IgD-negative memory B cell (primary cell): ENCODE measurements around the gene PHF3. TPM values are rescaled to one million over a fixed set of nuclear protein-coding genes. Genes with fewer than 3 reads are reported as not detected.

Experiments used
- H3K27ac Mint-ChIP-seq, 3 donors: one replicate each; pipeline ENCODE4 v1.8.0; 2020 to 2022; ENCODE audit warnings: mild to moderate bottlenecking in 3 of 3, mixed read lengths in 3 of 3, moderate library complexity in 1 of 3
- H3K27me3 Mint-ChIP-seq: one replicate; pipeline ENCODE4 v1.8.0; 2021; ENCODE audit warnings: mixed read lengths
- H3K36me3 Mint-ChIP-seq: one replicate; pipeline ENCODE4 v1.8.0; 2020; ENCODE audit warnings: mild to moderate bottlenecking, mixed read lengths
- H3K4me1 Mint-ChIP-seq, 3 donors: one replicate each; pipeline ENCODE4 v1.8.0; 2020 to 2022; ENCODE audit warnings: mixed read lengths in 3 of 3, mild to moderate bottlenecking in 1 of 3
- H3K4me3 Mint-ChIP-seq, 4 donors: one replicate each; pipeline ENCODE4 v1.8.0; 2020 to 2022; ENCODE audit warnings: mild to moderate bottlenecking in 4 of 4, mixed read lengths in 4 of 4, moderate library complexity in 3 of 4
- H3K9me3 Mint-ChIP-seq, 3 donors: one replicate each; pipeline ENCODE4 v1.8.0; 2020 to 2021; ENCODE audit warnings: mixed read lengths in 3 of 3, mild to moderate bottlenecking in 1 of 3
- polyA plus RNA-seq: library from polyadenylated mRNA; unstranded; fragments of 300-500 nt; fragmentation: Illumina TruSeq; gene quantifications from one replicate; pipeline ENCODE4 v1.2.3, GENCODE V29; 2021

The PHF3 gene
- polyA plus RNA-seq, 1 donor from 2014 or later, result 36.6 TPM

- Mint-ChIP-seq H3K27me3 (no peaks in the 10 kb centered on the region), H3K4me3 (no peak overlapping the region), H3K9me3 (no peaks in the 10 kb centered on the region), H3K4me1 (peaks cover 14 to 36% (median 30%) of the 10 kb centered on the region in 3 donors), H3K27ac (peak overlapping the region; percentile 4 to 56 (median 9)), H3K36me3 (no peaks in the 10 kb centered on the region)
Observed at GRCh38 chr6:63672582-63673129, 37.1 kb downstream of the PHF3 start.

GRCh38 chr6:63673692-63674091 is 38.1 kb downstream of the PHF3 start:
- Mint-ChIP-seq H3K4me3 (no peak overlapping the region), H3K27me3 (no peaks in the 10 kb centered on the region), H3K4me1 (peaks cover 16 to 35% (median 29%) of the 10 kb centered on the region in 3 donors), H3K9me3 (no peaks in the 10 kb centered on the region), H3K36me3 (no peaks in the 10 kb centered on the region), H3K27ac (no peak overlapping the region)

GRCh38 chr6:63674635-63675034 is 39.0 kb downstream of the PHF3 start:
- H3K4me1 Mint-ChIP-seq, result peaks cover 21 to 38% (median 35%) of the 10 kb centered on the region in 3 donors
- H3K27me3 Mint-ChIP-seq, result no peaks in the 10 kb centered on the region
- no peaks in the 10 kb centered on the region for H3K36me3 Mint-ChIP-seq
- H3K4me3 Mint-ChIP-seq, result no peak overlapping the region
- no peaks in the 10 kb centered on the region for H3K9me3 Mint-ChIP-seq
- H3K27ac Mint-ChIP-seq, result no peak overlapping the region

GRCh38 chr6:63675138-63675537 is 39.5 kb downstream of the PHF3 start:
- H3K4me3 Mint-ChIP-seq, result no peak overlapping the region
- H3K4me1 Mint-ChIP-seq, result peaks cover 25 to 38% (median 38%) of the 10 kb centered on the region in 3 donors
- H3K36me3 Mint-ChIP-seq, result no peaks in the 10 kb centered on the region
- H3K27me3 Mint-ChIP-seq, result no peaks in the 10 kb centered on the region
- H3K9me3 Mint-ChIP-seq, result no peaks in the 10 kb centered on the region
- no peak overlapping the region for H3K27ac Mint-ChIP-seq

GRCh38 chr6:63676412-63677114 is 41.0 kb downstream of the PHF3 start:
- Mint-ChIP-seq H3K36me3 (peaks cover 3% of the 10 kb centered on the region), H3K27me3 (no peaks in the 10 kb centered on the region), H3K9me3 (no peaks in the 10 kb centered on the region), H3K4me3 (no peak overlapping the region), H3K4me1 (peaks cover 34 to 40% (median 38%) of the 10 kb centered on the region in 3 donors), H3K27ac (no peak overlapping the region)

- Mint-ChIP-seq H3K27me3 (no peaks in the 10 kb centered on the region), H3K27ac (no peak overlapping the region), H3K4me1 (peaks cover 35 to 43% (median 43%) of the 10 kb centered on the region in 3 donors), H3K9me3 (no peaks in the 10 kb centered on the region), H3K4me3 (no peak overlapping the region), H3K36me3 (peaks cover 4% of the 10 kb centered on the region)
Observed at GRCh38 chr6:63677282-63677681, 41.7 kb downstream of the PHF3 start.

GRCh38 chr6:63683071-63683603 is 47.5 kb downstream of the PHF3 start:
- Mint-ChIP-seq H3K27ac (peak overlapping the region in 2 of 3 donors; percentile 73 to 74), H3K4me3 (peak overlapping the region in 1 of 4 donors; percentile 38), H3K4me1 (peaks cover 44 to 65% (median 57%) of the 10 kb centered on the region in 3 donors), H3K27me3 (no peaks in the 10 kb centered on the region), H3K9me3 (no peaks in the 10 kb centered on the region), H3K36me3 (peaks cover 9% of the 10 kb centered on the region)

GRCh38 chr6:63685446-63686379 is 50.1 kb downstream of the PHF3 start:
- peak overlapping the region in 1 of 4 donors; percentile 67 for H3K4me3 Mint-ChIP-seq

GRCh38 chr6:63689421-63689820 is 53.8 kb downstream of the PHF3 start:
- Mint-ChIP-seq H3K27ac (peak overlapping the region in 1 of 3 donors; percentile 39), H3K4me1 (peaks cover 12 to 29% (median 27%) of the 10 kb centered on the region in 3 donors), H3K9me3 (no peaks in the 10 kb centered on the region), H3K36me3 (peaks cover under 1% of the 10 kb centered on the region), H3K27me3 (no peaks in the 10 kb centered on the region), H3K4me3 (no peak overlapping the region)

More at GRCh38 chr6:63685446-63686379, 50.1 kb downstream of the PHF3 start:
- H3K4me1 Mint-ChIP-seq, result peaks cover 26 to 52% (median 49%) of the 10 kb centered on the region in 3 donors
- no peaks in the 10 kb centered on the region for H3K27me3 Mint-ChIP-seq
- H3K36me3 Mint-ChIP-seq, result peaks cover 6% of the 10 kb centered on the region
- H3K9me3 Mint-ChIP-seq, result no peaks in the 10 kb centered on the region
- H3K27ac Mint-ChIP-seq, result peak overlapping the region; percentile 30 to 72 (median 68)

GRCh38 chr6:63690221-63690620 is 54.6 kb downstream of the PHF3 start:
- H3K27ac Mint-ChIP-seq, result no peak overlapping the region

GRCh38 chr6:63705707-63706106 is 70.1 kb downstream of the PHF3 start:
- Mint-ChIP-seq H3K27me3 (no peaks in the 10 kb centered on the region), H3K4me3 (no peak overlapping the region), H3K9me3 (no peaks in the 10 kb centered on the region), H3K27ac (no peak overlapping the region), H3K36me3 (peaks cover 2% of the 10 kb centered on the region), H3K4me1 (peaks cover 0 to 1% (median 0%) of the 10 kb centered on the region in 3 donors)

More at GRCh38 chr6:63690221-63690620, 54.6 kb downstream of the PHF3 start:
- Mint-ChIP-seq H3K4me3 (no peak overlapping the region), H3K9me3 (no peaks in the 10 kb centered on the region), H3K36me3 (peaks cover 5% of the 10 kb centered on the region), H3K4me1 (peaks cover 7 to 22% (median 21%) of the 10 kb centered on the region in 3 donors), H3K27me3 (no peaks in the 10 kb centered on the region)

GRCh38 chr6:63706630-63707029 is 71.0 kb downstream of the PHF3 start:
- Mint-ChIP-seq H3K36me3 (peaks cover 2% of the 10 kb centered on the region), H3K4me1 (peaks cover 0 to 1% (median 0%) of the 10 kb centered on the region in 3 donors), H3K4me3 (no peak overlapping the region), H3K27me3 (no peaks in the 10 kb centered on the region), H3K27ac (peak overlapping the region in 1 of 3 donors; percentile 17), H3K9me3 (no peaks in the 10 kb centered on the region)

GRCh38 chr6:63708631-63709030 is 73.0 kb downstream of the PHF3 start:
- H3K27me3 Mint-ChIP-seq, result no peaks in the 10 kb centered on the region
- H3K36me3 Mint-ChIP-seq, result peaks cover 8% of the 10 kb centered on the region
- H3K27ac Mint-ChIP-seq, result no peak overlapping the region
- no peak overlapping the region for H3K4me3 Mint-ChIP-seq
- H3K9me3 Mint-ChIP-seq, result no peaks in the 10 kb centered on the region
- peaks cover 0 to 1% (median 0%) of the 10 kb centered on the region in 3 donors for H3K4me1 Mint-ChIP-seq

GRCh38 chr6:63709148-63709547 is 73.5 kb downstream of the PHF3 start:
- Mint-ChIP-seq H3K4me3 (no peak overlapping the region), H3K27ac (no peak overlapping the region), H3K27me3 (no peaks in the 10 kb centered on the region), H3K9me3 (no peaks in the 10 kb centered on the region), H3K36me3 (peaks cover 8% of the 10 kb centered on the region), H3K4me1 (peaks cover 0 to 1% (median 0%) of the 10 kb centered on the region in 3 donors)
